HG03196 (cell line): Measurements from ENCODE around the gene PSMG3.

Experiments used
- ATAC-seq: cut with Tn5 transposase; IDR thresholded peaks from one replicate; pipeline ENCODE4 v1.9.1; 2021; ENCODE audit not compliant: unreplicated experiment

The PSMG3 gene

GRCh38 chr7:1580422-1581030 is 10.7 kb upstream of the PSMG3 start:
- no peak for ATAC-seq

GRCh38 chr7:1579481-1580421 is 9.9 kb upstream of the PSMG3 start:
- ATAC-seq, result peak; percentile 69

GRCh38 chr7:1578513-1578912 is 8.7 kb upstream of the PSMG3 start:
- ATAC-seq, result no peak

GRCh38 chr7:1576521-1577253 is 6.9 kb upstream of the PSMG3 start:
- no peak for ATAC-seq

- no peak for ATAC-seq
Observed at GRCh38 chr7:1575809-1576208, 6.0 kb upstream of the PSMG3 start.

- ATAC-seq, result no peak
Observed at GRCh38 chr7:1572111-1572822, 2.4 kb upstream of the PSMG3 start.

GRCh38 chr7:1569440-1569832 is 396 bp downstream of the PSMG3 start:
- no peak for ATAC-seq

GRCh38 chr7:1569016-1569415 is 816 bp downstream of the PSMG3 start:
- no peak for ATAC-seq

GRCh38 chr7:1567896-1568510 is 1.8 kb downstream of the PSMG3 start:
- ATAC-seq, result no peak

- ATAC-seq, result no peak
Observed at GRCh38 chr7:1567049-1567771, 2.6 kb downstream of the PSMG3 start.

GRCh38 chr7:1566687-1567048 is 3.2 kb downstream of the PSMG3 start:
- ATAC-seq, result no peak

GRCh38 chr7:1564603-1565022 is 5.2 kb downstream of the PSMG3 start:
- no peak for ATAC-seq

- ATAC-seq, result no peak
Observed at GRCh38 chr7:1563981-1564602, 5.7 kb downstream of the PSMG3 start.

- ATAC-seq, result no peak
Observed at GRCh38 chr7:1562597-1563051, 7.2 kb downstream of the PSMG3 start.

- no peak for ATAC-seq
Observed at GRCh38 chr7:1562116-1562515, 7.7 kb downstream of the PSMG3 start.

- no peak for ATAC-seq
Observed at GRCh38 chr7:1561036-1561940, 8.5 kb downstream of the PSMG3 start.

GRCh38 chr7:1560620-1561031 is 9.2 kb downstream of the PSMG3 start:
- ATAC-seq, result no peak
